ENCODE measurements around the gene PKIG. TPM values are rescaled to one million over a fixed set of nuclear protein-coding genes. Genes with fewer than 3 reads are reported as not detected.

PKIG gene
- total RNA-seq, 1 experiment from 2014 or later, result 27.0 TPM

DNA sequence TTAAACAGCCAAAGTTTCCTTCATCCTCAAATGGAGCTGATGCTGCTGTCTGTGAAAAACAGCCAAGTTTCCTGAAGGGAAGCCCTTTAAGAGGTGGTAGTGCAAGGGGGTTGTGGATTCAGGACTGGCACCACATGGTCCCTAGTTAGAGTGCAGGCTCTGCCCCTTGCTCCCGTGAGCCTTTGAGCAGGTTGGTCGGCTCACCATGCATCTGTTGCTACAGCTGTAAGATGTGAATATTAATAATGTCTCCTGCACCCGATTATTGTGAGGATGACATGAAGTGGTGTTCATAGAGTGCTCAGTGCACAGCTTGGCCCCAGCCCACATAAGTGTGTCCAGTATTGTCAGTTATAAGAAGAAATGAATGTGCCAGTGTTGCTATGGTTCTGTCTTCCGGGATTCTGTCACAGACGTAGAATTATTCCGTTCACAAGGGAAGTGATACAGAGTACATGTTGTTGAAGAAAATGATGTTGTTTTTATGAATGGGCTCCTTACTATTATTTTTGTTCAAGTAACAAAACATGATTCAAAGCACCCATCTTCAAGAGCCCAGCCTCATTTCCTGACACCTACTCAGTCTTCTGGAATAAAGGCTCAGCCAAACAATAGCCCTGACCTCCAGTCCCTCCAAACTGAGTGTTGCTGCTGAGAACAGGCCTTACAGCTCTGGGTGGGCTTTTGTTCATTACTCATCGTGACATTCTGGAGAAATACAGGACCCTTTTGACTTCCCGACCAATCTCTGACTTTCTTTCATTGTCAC is 2.9 kb upstream of the PKIG start:
- no peaks in the 10 kb centered on the region for H3K27me3 Mint-ChIP-seq (ENCODE audit: low read depth)
- Histone ChIP-seq H3K27ac (ENCODE audit: insufficient read length, low read depth, low read length) (no peak overlapping the region), H2BK15ac (ENCODE audit: low read depth, low read length) (no peak overlapping the region), H2AFZ (ENCODE audit: low read length) (no peak overlapping the region), H2BK20ac (ENCODE audit: low read depth, low read length, poor library complexity, severe bottlenecking) (no peak overlapping the region), H3K79me2 (ENCODE audit: insufficient read depth, low read length) (no peaks in the 10 kb centered on the region), H4K5ac (ENCODE audit: insufficient read length, low read depth, low read length) (no peak overlapping the region), H2BK5ac (ENCODE audit: insufficient read length, low read length) (no peak overlapping the region), H2BK12ac (ENCODE audit: insufficient read length, low read depth, low read length) (no peak overlapping the region), H3K23ac (ENCODE audit: insufficient read length, low read depth, low read length) (no peak overlapping the region), H3K56ac (ENCODE audit: insufficient read length, low read depth, low read length) (no peak overlapping the region), H3K4me2 (ENCODE audit: insufficient read depth, insufficient read length, low read length) (no peak overlapping the region), H2BK120ac (ENCODE audit: low read depth, low read length, poor library complexity, severe bottlenecking) (no peak overlapping the region), H4K8ac (replicated peaks; ENCODE audit: insufficient read length, low read depth, low read length) (no peak overlapping the region), H3K23me2 (ENCODE audit: insufficient read length, low read depth, low read length, poor library complexity, severe bottlenecking) (no peaks in the 10 kb centered on the region), H3K14ac (ENCODE audit: insufficient read depth, low read length) (no peak overlapping the region), H3K9me3 (ENCODE audit: control insufficient read depth, low read depth, low read length) (no peaks in the 10 kb centered on the region), H3K4ac (ENCODE audit: low read depth, low read length) (no peak overlapping the region), H3K18ac (ENCODE audit: insufficient read length, low read depth, low read length) (no peak overlapping the region), H4K91ac (ENCODE audit: insufficient read length, low read depth, low read length) (no peak overlapping the region), H2AK5ac (ENCODE audit: insufficient read length, low read length) (no peak overlapping the region), H3K4me1 (ENCODE audit: insufficient read depth, low read length) (0 out of 2 replicates have a peak, but pooled peaks cover 2% of the 10 kb centered on the region), H4K20me1 (ENCODE audit: control insufficient read depth, insufficient read depth, insufficient read length) (no peaks in the 10 kb centered on the region), H3T11ph (ENCODE audit: low read length) (no peak overlapping the region), H3K27me3 (ENCODE audit: insufficient read depth, low read length) (no peaks in the 10 kb centered on the region), H3K9ac (ENCODE audit: extremely low read depth, insufficient read length, low read length) (no peak overlapping the region), H3K79me1 (ENCODE audit: insufficient read depth, low read depth, low read length, poor library complexity, severe bottlenecking) (no peaks in the 10 kb centered on the region)
- WGBS (ENCODE audit: extremely low coverage, insufficient read length, low lambda C conversion rate), result no CpG with 5 or more reads among the region's 8 CpGs
- H3K27ac Mint-ChIP-seq, result no peak overlapping the region; a peak in 1 of 7 replicates
- peaks cover 16 to 24% of the 10 kb centered on the region in 2 experiments for H3K4me1 Mint-ChIP-seq
- no peak for DNase-seq
- peaks cover 0 to 4% (median 2%) of the 10 kb centered on the region in 3 experiments; a peak in 2 of 7 replicates for H3K36me3 Mint-ChIP-seq (ENCODE audit: insufficient read depth in 1 of 3, low read depth in 3 of 3)
- H3K4me3 Mint-ChIP-seq, result no peak overlapping the region
- TF ChIP-seq, protein P1, sequence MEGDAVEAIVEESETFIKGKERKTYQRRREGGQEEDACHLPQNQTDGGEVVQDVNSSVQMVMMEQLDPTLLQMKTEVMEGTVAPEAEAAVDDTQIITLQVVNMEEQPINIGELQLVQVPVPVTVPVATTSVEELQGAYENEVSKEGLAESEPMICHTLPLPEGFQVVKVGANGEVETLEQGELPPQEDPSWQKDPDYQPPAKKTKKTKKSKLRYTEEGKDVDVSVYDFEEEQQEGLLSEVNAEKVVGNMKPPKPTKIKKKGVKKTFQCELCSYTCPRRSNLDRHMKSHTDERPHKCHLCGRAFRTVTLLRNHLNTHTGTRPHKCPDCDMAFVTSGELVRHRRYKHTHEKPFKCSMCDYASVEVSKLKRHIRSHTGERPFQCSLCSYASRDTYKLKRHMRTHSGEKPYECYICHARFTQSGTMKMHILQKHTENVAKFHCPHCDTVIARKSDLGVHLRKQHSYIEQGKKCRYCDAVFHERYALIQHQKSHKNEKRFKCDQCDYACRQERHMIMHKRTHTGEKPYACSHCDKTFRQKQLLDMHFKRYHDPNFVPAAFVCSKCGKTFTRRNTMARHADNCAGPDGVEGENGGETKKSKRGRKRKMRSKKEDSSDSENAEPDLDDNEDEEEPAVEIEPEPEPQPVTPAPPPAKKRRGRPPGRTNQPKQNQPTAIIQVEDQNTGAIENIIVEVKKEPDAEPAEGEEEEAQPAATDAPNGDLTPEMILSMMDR (conservative IDR thresholded peaks at IDR 0.05), result no peak
- no peaks in the 10 kb centered on the region for H3K9me3 Mint-ChIP-seq
